ENCODE data around the gene GINS1.

The GINS1 gene

GRCh38 chr20:25491446-25492038 lies 84.1 kb downstream of the GINS1 start:
- TF ChIP-seq TEAD4 (IDR thresholded peaks at IDR 0.05) (no peak), CREB1 (IDR thresholded peaks at IDR 0.05; ENCODE audit: low read depth) (no peak), YY1 (IDR thresholded peaks at IDR 0.05; ENCODE audit: low read depth) (no peak), NFIC (IDR thresholded peaks at IDR 0.05) (no peak), FOXM1 (IDR thresholded peaks at IDR 0.05; ENCODE audit: borderline replicate concordance, low read depth) (no peak), EGR1 (IDR thresholded peaks at IDR 0.05) (no peak), EP300 (IDR thresholded peaks at IDR 0.05; ENCODE audit: borderline replicate concordance) (no peak), TAF1 (IDR thresholded peaks at IDR 0.05; ENCODE audit: low read depth) (no peak), RAD21 (IDR thresholded peaks at IDR 0.05; ENCODE audit: low read depth) (no peak), MAX (IDR thresholded peaks at IDR 0.05) (no peak), TCF12 (IDR thresholded peaks at IDR 0.05; ENCODE audit: low read depth) (no peak), ZBTB7A (IDR thresholded peaks at IDR 0.05; ENCODE audit: low read depth) (no peak), REST (IDR thresholded peaks at IDR 0.05; ENCODE audit: low read depth) (no peak)

- no peak for TF ChIP-seq USF1 (IDR thresholded peaks at IDR 0.05)
- TF ChIP-seq TAF1 (IDR thresholded peaks at IDR 0.05; ENCODE audit: low read depth) = no peak
- no peak for TF ChIP-seq EP300 (IDR thresholded peaks at IDR 0.05; ENCODE audit: borderline replicate concordance)
- TF ChIP-seq EGR1 (IDR thresholded peaks at IDR 0.05) = no peak
- TF ChIP-seq YY1 (IDR thresholded peaks at IDR 0.05; ENCODE audit: low read depth) = no peak
- TF ChIP-seq NFIC (IDR thresholded peaks at IDR 0.05) = no peak
- no peak for TF ChIP-seq FOXM1 (IDR thresholded peaks at IDR 0.05; ENCODE audit: borderline replicate concordance, low read depth)
- TF ChIP-seq ZBTB7A (IDR thresholded peaks at IDR 0.05; ENCODE audit: low read depth) = no peak
- TF ChIP-seq REST (IDR thresholded peaks at IDR 0.05; ENCODE audit: low read depth) = no peak
- no peak for TF ChIP-seq MAX (IDR thresholded peaks at IDR 0.05)
- no peak for TF ChIP-seq TCF12 (IDR thresholded peaks at IDR 0.05; ENCODE audit: low read depth)
- no peak for TF ChIP-seq CEBPB (IDR thresholded peaks at IDR 0.05)
- TF ChIP-seq CREB1 (IDR thresholded peaks at IDR 0.05; ENCODE audit: low read depth) = no peak
- no peak for TF ChIP-seq RAD21 (IDR thresholded peaks at IDR 0.05; ENCODE audit: low read depth)
- TF ChIP-seq TEAD4 (IDR thresholded peaks at IDR 0.05) = no peak
Observed at GRCh38 chr20:25493137-25493536, 85.7 kb downstream of the GINS1 start.

- no peak for TF ChIP-seq YY1 (IDR thresholded peaks at IDR 0.05; ENCODE audit: low read depth)
- TF ChIP-seq EGR1 (IDR thresholded peaks at IDR 0.05) = no peak
- TF ChIP-seq USF1 (IDR thresholded peaks at IDR 0.05) = no peak
- no peak for TF ChIP-seq ZBTB7A (IDR thresholded peaks at IDR 0.05; ENCODE audit: low read depth)
- no peak for TF ChIP-seq CEBPB (IDR thresholded peaks at IDR 0.05)
- TF ChIP-seq MAX (IDR thresholded peaks at IDR 0.05) = no peak
- no peak for TF ChIP-seq TAF1 (IDR thresholded peaks at IDR 0.05; ENCODE audit: low read depth)
- TF ChIP-seq CREB1 (IDR thresholded peaks at IDR 0.05; ENCODE audit: low read depth) = no peak
- no peak for TF ChIP-seq FOXM1 (IDR thresholded peaks at IDR 0.05; ENCODE audit: borderline replicate concordance, low read depth)
- TF ChIP-seq TCF12 (IDR thresholded peaks at IDR 0.05; ENCODE audit: low read depth) = no peak
- no peak for TF ChIP-seq EP300 (IDR thresholded peaks at IDR 0.05; ENCODE audit: borderline replicate concordance)
- no peak for TF ChIP-seq REST (IDR thresholded peaks at IDR 0.05; ENCODE audit: low read depth)
- no peak for TF ChIP-seq NFIC (IDR thresholded peaks at IDR 0.05)
- TF ChIP-seq TEAD4 (IDR thresholded peaks at IDR 0.05) = no peak
- no peak for TF ChIP-seq RAD21 (IDR thresholded peaks at IDR 0.05; ENCODE audit: low read depth)
Observed at GRCh38 chr20:25493748-25494505, 86.5 kb downstream of the GINS1 start.

All from Ishikawa (cell line).